HEK293T (cell line): ENCODE measurements around the gene SLC35B2.

ENCODE experiments used
- CTCF ChIA-PET: fragments of 350-600 bp; formaldehyde crosslinking; extraction: SDS; loops from one replicate; lab custom pipeline; 2021; ENCODE audit warnings: antibody characterized with exemption, inconsistent platforms; lab: Yijun Ruan, JAX
- POLR2A ChIA-PET: fragments of 350-600 bp; formaldehyde crosslinking; extraction: SDS; loops from one replicate; lab custom pipeline; 2020; ENCODE audit warnings: antibody characterized with exemption, inconsistent platforms; lab: Yijun Ruan, JAX
- DNase-seq: peaks from one replicate; pipeline ENCODE4 v3.0.0; 2012; ENCODE audit warnings: mixed read lengths; ENCODE audit errors: extremely low spot score
- ARNT ChIP-seq: fragments of 450-650 bp; IDR thresholded peaks from 2 replicates; pipeline ENCODE4 v1.6.1; 2017; ENCODE audit warnings: mild to moderate bottlenecking
- BHLHE40 ChIP-seq: fragments of 450-650 bp; IDR thresholded peaks from 2 replicates; pipeline ENCODE4 v1.6.1; 2016; ENCODE audit warnings: mild to moderate bottlenecking, moderate library complexity, borderline replicate concordance
- CTBP1 ChIP-seq: fragments of 450-650 bp; IDR thresholded peaks from 2 replicates; pipeline ENCODE4 v1.6.1; 2016; ENCODE audit warnings: borderline replicate concordance
- ELF4 ChIP-seq: fragments of 450-650 bp; IDR thresholded peaks from 2 replicates; pipeline ENCODE4 v1.6.1; 2017; ENCODE audit warnings: antibody characterized with exemption
- FOXA1 ChIP-seq: fragments of 450-650 bp; IDR thresholded peaks from 2 replicates; pipeline ENCODE4 v1.6.1; 2016; ENCODE audit warnings: mild to moderate bottlenecking
- FOXK2 ChIP-seq: fragments of 450-650 bp; IDR thresholded peaks from 2 replicates; pipeline ENCODE4 v1.6.1; 2016; ENCODE audit warnings: mild to moderate bottlenecking
- FOXM1 ChIP-seq: fragments of 450-650 bp; IDR thresholded peaks from 2 replicates; pipeline ENCODE4 v1.6.1; 2017; ENCODE audit warnings: mild to moderate bottlenecking, borderline replicate concordance
- HDGF ChIP-seq: fragments of 450-650 bp; IDR thresholded peaks from 2 replicates; pipeline ENCODE4 v1.6.1; 2017; ENCODE audit warnings: antibody characterized with exemption, borderline replicate concordance
- L3MBTL2 ChIP-seq: fragments of 450-650 bp; conservative IDR thresholded peaks from 2 replicates; pipeline ENCODE4 v1.6.1; 2016; ENCODE audit warnings: mild to moderate bottlenecking
- LEF1 ChIP-seq: fragments of 450-650 bp; IDR thresholded peaks from 2 replicates; pipeline ENCODE4 v1.6.1; 2017; ENCODE audit warnings: mild to moderate bottlenecking, borderline replicate concordance
- NFRKB ChIP-seq: fragments of 450-650 bp; IDR thresholded peaks from 2 replicates; pipeline ENCODE4 v1.6.1; 2016; ENCODE audit warnings: mild to moderate bottlenecking, moderate library complexity
- PKNOX1 ChIP-seq: fragments of 450-650 bp; IDR thresholded peaks from 2 replicates; pipeline ENCODE4 v1.6.1; 2016
- SP1 ChIP-seq: fragments of 450-650 bp; IDR thresholded peaks from 2 replicates; pipeline ENCODE4 v1.6.1; 2017
- SUZ12 ChIP-seq: fragments of 450-650 bp; IDR thresholded peaks from 2 replicates; pipeline ENCODE4 v1.6.1; 2016; ENCODE audit warnings: mild to moderate bottlenecking
- TARDBP ChIP-seq: fragments of 450-650 bp; IDR thresholded peaks from 2 replicates; pipeline ENCODE4 v1.6.1; 2016
- ZNF384 ChIP-seq: fragments of 450-650 bp; IDR thresholded peaks from 2 replicates; pipeline ENCODE4 v1.6.1; 2016

SLC35B2 gene

GRCh38 chr6:44257025-44257752 lies at the start of gene SLC35B2:
Gene SLC35B2, minus strand, starts transcription at chr6:44257528. Its CDS starts 118 bp downstream, at chr6:44257410.
- POLR2A ChIA-PET: interaction anchor here (0.6 to 3.7 kb wide), 18 partner anchors 11 to 554 kb away, joined by 3 to 117 read pairs (median 4); partner anchors contain the start of genes HSP90AB1 and SLC29A1
- CTCF ChIA-PET: interaction anchor here (0.5 to 3.4 kb wide), 18 partner anchors 8 to 256 kb away, joined by 3 to 28 read pairs (median 4); partner anchors contain the start of genes HSP90AB1 and TMEM151B
- peak; percentile 78 for DNase-seq
- TF ChIP-seq L3MBTL2 (peak; percentile 90), FOXM1 (peak; percentile 92), ARNT (no peak)

- no peak for DNase-seq
- ChIA-PET CTCF (interaction anchor here (1.5 to 2.5 kb wide), 3 partner anchors 8 to 39 kb away, joined by 3 to 25 read pairs (median 5); no protein-coding TSS in a partner anchor), POLR2A (interaction anchor here (1.9 kb wide), 1 partner anchor 11 kb away, joined by 4 read pairs; no protein-coding TSS in a partner anchor)
- TF ChIP-seq LEF1: no peak
- TF ChIP-seq HDGF: no peak
- TF ChIP-seq TARDBP: no peak
- TF ChIP-seq FOXM1: no peak
- no peak for TF ChIP-seq ARNT
- TF ChIP-seq SP1: no peak
- TF ChIP-seq FOXK2: no peak
- no peak for TF ChIP-seq ZNF384
- TF ChIP-seq SUZ12: no peak
- no peak for TF ChIP-seq CTBP1
- no peak for TF ChIP-seq L3MBTL2
- TF ChIP-seq BHLHE40: no peak
- no peak for TF ChIP-seq PKNOX1
- TF ChIP-seq NFRKB: no peak
- TF ChIP-seq FOXA1: no peak
- TF ChIP-seq ELF4: no peak
Observed at GRCh38 chr6:44306710-44307109, 49.4 kb upstream of the SLC35B2 start.

GRCh38 chr6:44305200-44305725 lies 47.9 kb upstream of the SLC35B2 start:
- CTCF ChIA-PET: interaction anchor here (0.6 to 2.5 kb wide), 12 partner anchors 8 to 49 kb away, joined by 3 to 25 read pairs (median 4); partner anchors contain the start of gene AARS2
- TF ChIP-seq FOXA1: no peak
- TF ChIP-seq TARDBP: no peak
- no peak for TF ChIP-seq ZNF384
- no peak for TF ChIP-seq FOXM1
- TF ChIP-seq NFRKB: no peak
- TF ChIP-seq CTBP1: no peak
- TF ChIP-seq SUZ12: no peak
- no peak for TF ChIP-seq LEF1
- no peak for TF ChIP-seq ARNT
- TF ChIP-seq HDGF: no peak
- no peak for TF ChIP-seq BHLHE40
- POLR2A ChIA-PET: interaction anchor here (0.6 to 2.1 kb wide), 4 partner anchors 13 to 112 kb away, joined by 3 to 7 read pairs (median 3); partner anchors contain the start of gene HSP90AB1
- no peak for DNase-seq

GRCh38 chr6:44304282-44305199 lies 47.2 kb upstream of the SLC35B2 start:
- no peak for TF ChIP-seq TARDBP
- TF ChIP-seq HDGF: no peak
- no peak for TF ChIP-seq NFRKB
- TF ChIP-seq PKNOX1: no peak
- POLR2A ChIA-PET: interaction anchor here (0.6 to 3.1 kb wide), 5 partner anchors 8 to 111 kb away, joined by 3 to 12 read pairs (median 3); partner anchors contain the start of genes AARS2 and HSP90AB1
- CTCF ChIA-PET: interaction anchor here (0.6 to 2.5 kb wide), 11 partner anchors 8 to 48 kb away, joined by 3 to 25 read pairs (median 4); partner anchors contain the start of gene AARS2
- DNase-seq: peak; percentile 70

GRCh38 chr6:44303842-44304241 lies 46.5 kb upstream of the SLC35B2 start:
- DNase-seq: no peak
- no peak for TF ChIP-seq L3MBTL2
- TF ChIP-seq SUZ12: no peak
- no peak for TF ChIP-seq LEF1
- no peak for TF ChIP-seq SP1
- TF ChIP-seq ELF4: no peak
- TF ChIP-seq BHLHE40: no peak
- no peak for TF ChIP-seq FOXM1
- TF ChIP-seq NFRKB: no peak
- no peak for TF ChIP-seq PKNOX1
- TF ChIP-seq HDGF: no peak
- TF ChIP-seq FOXA1: no peak
- TF ChIP-seq ARNT: no peak
- no peak for TF ChIP-seq TARDBP
- no peak for TF ChIP-seq CTBP1
- no peak for TF ChIP-seq ZNF384
- no peak for TF ChIP-seq FOXK2
- POLR2A ChIA-PET: interaction anchor here (3.1 kb wide), 1 partner anchor 9 kb away, joined by 12 read pairs; the partner anchor contains the start of gene AARS2
- CTCF ChIA-PET: interaction anchor here (1.9 kb wide), 1 partner anchor 9 kb away, joined by 9 read pairs; the partner anchor contains the start of gene AARS2
